B cell (primary cell): ENCODE data around the gene CBX5. TPM values are rescaled to one million over a fixed set of nuclear protein-coding genes. Genes with fewer than 3 reads are reported as not detected.

Experiments used
- ATAC-seq: fragments of 200-7000 bp; cut with Tn5 transposase; one replicate; pipeline ENCODE4 v1.10.0; 2021; ENCODE audit warnings: low read depth, mild to moderate bottlenecking, moderate number of reproducible peaks, moderate library complexity
- CTCF ChIA-PET: fragments of 350-600 bp; sonication (Branson Sonifier 250); formaldehyde crosslinking; loops from one replicate; lab custom pipeline; 2021; ENCODE audit warnings: antibody characterized with exemption, inconsistent platforms; lab: Charles Lee
- POLR2A ChIA-PET: fragments of 350-600 bp; sonication (Branson Sonifier 250); formaldehyde crosslinking; loops from one replicate; lab custom pipeline; 2021; ENCODE audit warnings: antibody characterized with exemption; lab: Charles Lee
- DNase-seq: peaks from one replicate; pipeline ENCODE4 v3.0.0; 2013
- H2AFZ ChIP-seq: 2 replicates; pipeline ENCODE4 v1.6.1; 2012; ENCODE audit warnings: mild to moderate bottlenecking, low read depth, low read length; ENCODE audit not compliant: insufficient read depth, poor library complexity, severe bottlenecking
- H3K27ac ChIP-seq, 2 donors: 1 replicate in 1 of 2; 2 replicates in 1 of 2; pipeline ENCODE4 v1.5.1; 2012 to 2013; ENCODE audit warnings: low read length in 2 of 2, mild to moderate bottlenecking in 2 of 2, moderate library complexity in 1 of 2
- H3K27me3 ChIP-seq, 4 experiments: fragments of 200-600 bp in 1 of 4; sonication (generic) in 1 of 4; replicated peaks in 1 of 4; 1 replicate in 2 of 4; 2 replicates in 2 of 4; pipeline versions ENCODE4 v1.6.1 to v1.7.0; 2013 to 2016; ENCODE audit warnings: low read length in 3 of 4, mild to moderate bottlenecking in 2 of 4, mixed read lengths in 1 of 4, moderate library complexity in 1 of 4; ENCODE audit not compliant: insufficient read depth in 4 of 4, control insufficient read depth in 3 of 4; ENCODE audit errors: control extremely low read depth in 1 of 4
- H3K36me3 ChIP-seq, 2 experiments: replicated peaks in 1 of 2; 1 replicate in 1 of 2; 2 replicates in 1 of 2; pipeline versions ENCODE4 v1.6.1 to v1.7.1; 2013; ENCODE audit warnings: low read length in 1 of 2; ENCODE audit not compliant: insufficient read depth in 2 of 2, control insufficient read depth in 1 of 2; ENCODE audit errors: control extremely low read depth in 1 of 2, extremely low read depth in 1 of 2
- H3K4me1 ChIP-seq, 2 donors: fragments of 200-600 bp in 1 of 2; sonication (generic) in 1 of 2; 1 replicate in 1 of 2; 2 replicates in 1 of 2; pipeline versions ENCODE4 v1.5.1 to v1.6.1; 2013 to 2017; ENCODE audit warnings: low read length in 2 of 2; ENCODE audit not compliant: control insufficient read depth in 2 of 2, insufficient read depth in 2 of 2
- H3K4me2 ChIP-seq: replicated peaks from 2 replicates; pipeline ENCODE3; 2012; ENCODE audit warnings: mild to moderate bottlenecking, low read depth, low read length; ENCODE audit not compliant: poor library complexity, severe bottlenecking
- H3K4me3 ChIP-seq, 5 experiments: fragments of 200-600 bp in 1 of 5; sonication (generic) in 1 of 5; 1 replicate in 3 of 5; 2 replicates in 2 of 5; pipeline versions ENCODE4 v1.5.1 to v1.7.0; 2011 to 2016; ENCODE audit warnings: low read length in 4 of 5, mild to moderate bottlenecking in 4 of 5, low read depth in 2 of 5, control low read depth in 1 of 5, moderate library complexity in 1 of 5; ENCODE audit not compliant: insufficient read depth in 1 of 5; ENCODE audit errors: control extremely low read depth in 1 of 5, extremely low read depth in 1 of 5
- H3K79me2 ChIP-seq: fragments of 200-600 bp; sonication (generic); one replicate; pipeline ENCODE4 v1.6.0; 2016; ENCODE audit warnings: low read length; ENCODE audit not compliant: control insufficient read depth, insufficient read depth
- H3K9ac ChIP-seq: fragments of 200-600 bp; sonication (generic); 2 replicates; pipeline ENCODE4 v1.6.1; 2017; ENCODE audit warnings: mild to moderate bottlenecking, low read length, moderate library complexity
- H3K9me3 ChIP-seq, 3 donors: one replicate each; pipeline versions ENCODE4 v1.6.1 to v1.7.1; 2013; ENCODE audit warnings: low read length in 2 of 3; ENCODE audit not compliant: control insufficient read depth in 2 of 3, insufficient read depth in 1 of 3; ENCODE audit errors: control extremely low read depth in 1 of 3
- H4K20me1 ChIP-seq: 2 replicates; pipeline ENCODE4 v1.6.0; 2012; ENCODE audit warnings: mild to moderate bottlenecking, low read length; ENCODE audit not compliant: insufficient read depth, control insufficient read depth, poor library complexity, severe bottlenecking
- H3K27ac Mint-ChIP-seq: one replicate; pipeline ENCODE4 v1.8.0; 2021; ENCODE audit warnings: mixed read lengths
- H3K27me3 Mint-ChIP-seq: one replicate; pipeline ENCODE4 v1.8.0; 2021; ENCODE audit warnings: mixed read lengths
- H3K4me1 Mint-ChIP-seq: one replicate; pipeline ENCODE4 v1.8.0; 2021; ENCODE audit warnings: mixed read lengths
- H3K4me3 Mint-ChIP-seq: one replicate; pipeline ENCODE4 v1.8.0; 2021; ENCODE audit warnings: mixed read lengths
- H3K9me3 Mint-ChIP-seq: one replicate; pipeline ENCODE4 v1.8.0; 2022; ENCODE audit warnings: mixed read lengths; ENCODE audit not compliant: insufficient read depth
- CTCF ChIP-seq: fragments of 200-600 bp; IDR thresholded peaks from one replicate; pipeline ENCODE4 v1.8.0; 2022; ENCODE audit warnings: antibody characterized with exemption, mild to moderate bottlenecking
- EZH2 ChIP-seq: IDR thresholded peaks from 2 replicates; pipeline ENCODE4 v1.6.1; 2012; ENCODE audit warnings: borderline replicate concordance, low read depth, mild to moderate bottlenecking, moderate library complexity, low read length; ENCODE audit not compliant: insufficient read depth, poor library complexity, severe bottlenecking
- WGBS: methylation state at CpG from one replicate; pipeline ENCODE4 v1.1.5; 2013; ENCODE audit warnings: missing lambda C conversion rate; ENCODE audit not compliant: insufficient coverage; 5-methylcytosine and 5-hydroxymethylcytosine counted together
- intact Hi-C: fragments of 100-400 bp; cut with micrococcal nuclease; formaldehyde crosslinking; loops from one replicate; pipeline ENCODE4 v1.10.0; 2022
- polyA plus RNA-seq: library from polyadenylated mRNA; depleted of rRNA; stranded (reverse); fragments of >200 nt; gene quantifications from 2 replicates; pipeline ENCODE4 v1.2.3, GENCODE V29; 2012
- total RNA-seq, 2 donors: library from RNA; stranded (reverse); fragments of 120-200 nt in 1 of 2; gene quantifications; 1 replicate in 1 of 2; 2 replicates in 1 of 2; pipeline versions ENCODE4 v1.2.3 to v1.2.4, GENCODE V29; 2013 to 2022

Gene CBX5
- total and polyA plus RNA-seq, 2 donors (not counting 1 experiment from before 2014, with no cell fraction given), result 10.5 to 66.2 TPM

- peak overlapping the region; percentile 88 for H3K4me3 Mint-ChIP-seq
- no peaks in the 10 kb centered on the region for H3K27me3 ChIP-seq
- H3K4me1 Mint-ChIP-seq, result peaks cover 26% of the 10 kb centered on the region
- peak overlapping the region; percentile 86 for H3K27ac Mint-ChIP-seq
- no peaks in the 10 kb centered on the region for H3K9me3 ChIP-seq
- DNase-seq (peak; percentile 80), ATAC-seq (peak; percentile 94)
- CTCF ChIA-PET, result interaction anchor here (0.7 to 1.8 kb wide), 8 partner anchors 13 to 140 kb away, joined by 3 to 7 read pairs (median 4); partner anchors contain the start of gene NFE2
- no peaks in the 10 kb centered on the region for H3K27me3 Mint-ChIP-seq
- peak overlapping the region in 1 of 2 donors; percentile 81 for H3K27ac ChIP-seq
- H3K79me2 ChIP-seq, result peaks cover 58% of the 10 kb centered on the region
- H3K9ac ChIP-seq, result peak overlapping the region; percentile 65
- no peak for TF ChIP-seq CTCF
- peak overlapping the region; percentile 35 to 62 (median 46) for H3K4me3 ChIP-seq
- 0% methylated on average over 3 of the region's 11 CpGs for WGBS
- H2AFZ ChIP-seq, result peak overlapping the region; percentile 65
- intact Hi-C loops, result loop anchor here (1.0 kb wide), 1 partner anchor 20 kb away; no protein-coding TSS in a partner anchor
- peaks cover 17 to 23% of the 10 kb centered on the region in 2 donors for H3K4me1 ChIP-seq
- H4K20me1 ChIP-seq, result no peaks in the 10 kb centered on the region
- H3K36me3 ChIP-seq, result peaks cover 6 to 23% of the 10 kb centered on the region in 2 experiments
- peak overlapping the region; percentile 84 for H3K4me2 ChIP-seq
- no peaks in the 10 kb centered on the region for H3K9me3 Mint-ChIP-seq
- POLR2A ChIA-PET, result interaction anchor here (1.4 to 2.7 kb wide), 2 partner anchors 8 to 21 kb away, joined by 3 to 19 read pairs; partner anchors contain the start of genes CBX5 and HNRNPA1
These were observed 20.5 kb downstream of the CBX5 start for GRCh38 chr12:54259194-54260011.

DNA sequence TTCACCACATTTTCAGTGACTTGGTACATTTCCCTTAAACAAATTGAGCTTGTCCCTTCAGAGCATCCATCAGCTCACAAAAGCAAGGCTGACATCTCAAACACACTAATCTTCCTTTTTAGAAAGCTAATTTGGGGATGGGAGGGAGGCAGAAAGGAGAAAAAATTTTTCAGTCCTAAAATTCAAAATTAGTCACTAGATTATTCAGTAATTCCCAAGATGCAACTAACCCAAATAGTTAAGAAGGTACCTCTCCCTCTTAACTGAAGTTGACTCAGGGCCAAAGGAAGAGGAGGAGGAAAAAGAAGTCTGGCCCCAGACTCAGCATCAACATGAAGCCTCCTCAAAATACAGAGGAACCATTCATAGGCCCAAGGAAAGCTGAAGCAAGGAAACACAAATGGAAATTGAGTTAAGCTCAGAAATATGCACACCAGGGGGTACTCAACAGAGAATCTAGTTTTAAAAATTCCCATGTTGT lies 21.7 kb downstream of the CBX5 start:
- DNase-seq (no peak), ATAC-seq (no peak)
- Histone ChIP-seq H3K27me3 (no peaks in the 10 kb centered on the region), H2AFZ (no peak overlapping the region), H3K4me3 (no peak overlapping the region), H3K9me3 (no peaks in the 10 kb centered on the region), H3K4me2 (no peak overlapping the region), H3K79me2 (peaks cover 56% of the 10 kb centered on the region), H3K36me3 (peaks cover 6 to 23% of the 10 kb centered on the region in 2 experiments), H3K4me1 (peaks cover 17 to 23% of the 10 kb centered on the region in 2 donors), H3K27ac (no peak overlapping the region), H3K9ac (no peak overlapping the region), H4K20me1 (no peaks in the 10 kb centered on the region)
- Mint-ChIP-seq H3K9me3 (no peaks in the 10 kb centered on the region), H3K4me1 (peaks cover 26% of the 10 kb centered on the region), H3K4me3 (no peak overlapping the region), H3K27me3 (no peaks in the 10 kb centered on the region), H3K27ac (no peak overlapping the region)
- intact Hi-C loops, result no loop called here
- ChIA-PET POLR2A (interaction anchor here (0.6 to 2.7 kb wide), 2 partner anchors 22 to 42 kb away, joined by 9 to 19 read pairs; partner anchors contain the start of genes CBX5 and HNRNPA1), CTCF (interaction anchor here (0.8 to 1.8 kb wide), 5 partner anchors 12 to 141 kb away, joined by 3 to 7 read pairs (median 5); no protein-coding TSS in a partner anchor)
- TF ChIP-seq EZH2 (no peak), CTCF (no peak)
